ENCODE data around the gene EAF1.

DNA sequence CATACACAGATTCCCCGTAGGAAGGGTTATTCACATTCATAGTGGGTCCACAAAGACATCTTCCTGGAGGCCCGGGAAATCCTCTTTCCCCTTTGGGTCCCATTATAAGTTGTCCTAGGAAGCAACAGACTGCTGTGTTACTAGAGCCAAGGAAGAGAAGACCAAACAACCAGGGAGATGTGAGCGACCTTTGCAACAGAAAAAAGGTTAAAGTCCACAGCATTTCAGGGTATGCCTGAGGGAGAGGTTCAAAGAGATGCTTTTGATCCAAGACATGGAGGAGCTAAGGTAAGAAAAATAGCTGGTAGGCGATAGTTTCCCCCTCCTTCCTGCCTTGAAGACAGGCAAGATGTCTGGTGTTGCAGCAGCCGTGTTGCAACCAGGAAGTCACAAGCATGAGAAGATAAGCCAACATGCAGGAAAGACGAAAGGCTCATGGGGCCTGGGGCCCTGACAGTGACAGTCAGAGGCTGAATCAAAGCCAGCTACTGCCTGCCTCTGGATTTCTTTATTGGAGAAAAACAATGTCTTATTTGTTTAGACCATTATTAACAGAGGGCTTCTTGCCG is 30.9 kb downstream of the EAF1 start:
- TF ChIP-seq EZH2 (IDR thresholded peaks at IDR 0.05; ENCODE audit: low read depth, unreplicated experiment) (no peak), POLR2AphosphoS5 (IDR thresholded peaks at IDR 0.05; ENCODE audit: low read depth) (no peak), CREB1 (CRISPR knock-in tag; IDR thresholded peaks at IDR 0.05; ENCODE audit: low read depth) (no peak), NANOG (IDR thresholded peaks at IDR 0.05; ENCODE audit: borderline replicate concordance) (no peak), JUNB (IDR thresholded peaks at IDR 0.05; ENCODE audit: unreplicated experiment) (no peak), ZNF331 (CRISPR knock-in tag; IDR thresholded peaks at IDR 0.05; ENCODE audit: low read depth) (no peak), STAT1 (IDR thresholded peaks at IDR 0.05; ENCODE audit: unreplicated experiment) (no peak), EZH2phosphoT487 (IDR thresholded peaks at IDR 0.05; ENCODE audit: unreplicated experiment) (no peak)
- TF ChIP-seq, protein P1, sequence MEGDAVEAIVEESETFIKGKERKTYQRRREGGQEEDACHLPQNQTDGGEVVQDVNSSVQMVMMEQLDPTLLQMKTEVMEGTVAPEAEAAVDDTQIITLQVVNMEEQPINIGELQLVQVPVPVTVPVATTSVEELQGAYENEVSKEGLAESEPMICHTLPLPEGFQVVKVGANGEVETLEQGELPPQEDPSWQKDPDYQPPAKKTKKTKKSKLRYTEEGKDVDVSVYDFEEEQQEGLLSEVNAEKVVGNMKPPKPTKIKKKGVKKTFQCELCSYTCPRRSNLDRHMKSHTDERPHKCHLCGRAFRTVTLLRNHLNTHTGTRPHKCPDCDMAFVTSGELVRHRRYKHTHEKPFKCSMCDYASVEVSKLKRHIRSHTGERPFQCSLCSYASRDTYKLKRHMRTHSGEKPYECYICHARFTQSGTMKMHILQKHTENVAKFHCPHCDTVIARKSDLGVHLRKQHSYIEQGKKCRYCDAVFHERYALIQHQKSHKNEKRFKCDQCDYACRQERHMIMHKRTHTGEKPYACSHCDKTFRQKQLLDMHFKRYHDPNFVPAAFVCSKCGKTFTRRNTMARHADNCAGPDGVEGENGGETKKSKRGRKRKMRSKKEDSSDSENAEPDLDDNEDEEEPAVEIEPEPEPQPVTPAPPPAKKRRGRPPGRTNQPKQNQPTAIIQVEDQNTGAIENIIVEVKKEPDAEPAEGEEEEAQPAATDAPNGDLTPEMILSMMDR (conservative IDR thresholded peaks at IDR 0.05; ENCODE audit: low read depth in 2 of 2), result no peak
- TF ChIP-seq, protein P2, sequence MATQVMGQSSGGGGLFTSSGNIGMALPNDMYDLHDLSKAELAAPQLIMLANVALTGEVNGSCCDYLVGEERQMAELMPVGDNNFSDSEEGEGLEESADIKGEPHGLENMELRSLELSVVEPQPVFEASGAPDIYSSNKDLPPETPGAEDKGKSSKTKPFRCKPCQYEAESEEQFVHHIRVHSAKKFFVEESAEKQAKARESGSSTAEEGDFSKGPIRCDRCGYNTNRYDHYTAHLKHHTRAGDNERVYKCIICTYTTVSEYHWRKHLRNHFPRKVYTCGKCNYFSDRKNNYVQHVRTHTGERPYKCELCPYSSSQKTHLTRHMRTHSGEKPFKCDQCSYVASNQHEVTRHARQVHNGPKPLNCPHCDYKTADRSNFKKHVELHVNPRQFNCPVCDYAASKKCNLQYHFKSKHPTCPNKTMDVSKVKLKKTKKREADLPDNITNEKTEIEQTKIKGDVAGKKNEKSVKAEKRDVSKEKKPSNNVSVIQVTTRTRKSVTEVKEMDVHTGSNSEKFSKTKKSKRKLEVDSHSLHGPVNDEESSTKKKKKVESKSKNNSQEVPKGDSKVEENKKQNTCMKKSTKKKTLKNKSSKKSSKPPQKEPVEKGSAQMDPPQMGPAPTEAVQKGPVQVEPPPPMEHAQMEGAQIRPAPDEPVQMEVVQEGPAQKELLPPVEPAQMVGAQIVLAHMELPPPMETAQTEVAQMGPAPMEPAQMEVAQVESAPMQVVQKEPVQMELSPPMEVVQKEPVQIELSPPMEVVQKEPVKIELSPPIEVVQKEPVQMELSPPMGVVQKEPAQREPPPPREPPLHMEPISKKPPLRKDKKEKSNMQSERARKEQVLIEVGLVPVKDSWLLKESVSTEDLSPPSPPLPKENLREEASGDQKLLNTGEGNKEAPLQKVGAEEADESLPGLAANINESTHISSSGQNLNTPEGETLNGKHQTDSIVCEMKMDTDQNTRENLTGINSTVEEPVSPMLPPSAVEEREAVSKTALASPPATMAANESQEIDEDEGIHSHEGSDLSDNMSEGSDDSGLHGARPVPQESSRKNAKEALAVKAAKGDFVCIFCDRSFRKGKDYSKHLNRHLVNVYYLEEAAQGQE (IDR thresholded peaks at IDR 0.05; ENCODE audit: unreplicated experiment), result no peak
